ENCODE measurements around the gene STMP1. TPM values are rescaled to one million over a fixed set of nuclear protein-coding genes. Genes with fewer than 3 reads are reported as not detected.
A peak's percentile ranks its signal among the peaks of the same experiment; 100 is the strongest.

STMP1 gene

DNA sequence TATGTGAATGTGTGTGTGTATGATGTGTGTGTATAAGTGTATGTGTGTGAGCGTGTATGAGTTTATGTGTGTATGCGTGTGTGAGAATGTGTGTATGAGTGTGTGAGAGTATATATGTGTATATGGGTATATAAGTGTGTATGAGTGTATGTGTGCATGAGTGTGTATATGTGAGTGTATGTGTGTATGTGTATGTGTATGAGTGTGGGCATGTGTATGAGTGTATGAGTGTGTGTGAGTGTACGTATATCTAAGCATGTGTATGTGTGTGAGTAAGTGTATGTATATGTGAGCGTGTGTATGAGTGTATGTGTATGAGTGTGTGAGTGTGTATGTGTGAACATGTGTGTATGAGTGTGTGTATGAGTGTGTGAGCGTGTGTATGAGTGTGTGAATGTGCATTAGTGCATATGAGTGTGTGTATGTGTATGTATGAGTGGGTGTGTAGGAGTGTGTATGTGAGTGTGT, 52.8 kb downstream of the STMP1 start:
- Histone ChIP-seq H3K9me3 (replicated peaks; ENCODE audit: low read length) (no peaks in the 10 kb centered on the region), H3K36me3 (ENCODE audit: insufficient read depth, low read length) (no peaks in the 10 kb centered on the region), H3K9ac (ENCODE audit: low read depth, low read length) (no peak overlapping the region), H3K27me3 (ENCODE audit: control insufficient read depth, insufficient read depth, low read length) (no peaks in the 10 kb centered on the region), H3K4me1 (ENCODE audit: control insufficient read depth, insufficient read depth, low read length) (peaks cover 31% of the 10 kb centered on the region), H3K4me2 (ENCODE audit: low read length) (peak overlapping the region; percentile 43), H3K4me3 (ENCODE audit: low read length) (peak overlapping the region; percentile 43)

DNA sequence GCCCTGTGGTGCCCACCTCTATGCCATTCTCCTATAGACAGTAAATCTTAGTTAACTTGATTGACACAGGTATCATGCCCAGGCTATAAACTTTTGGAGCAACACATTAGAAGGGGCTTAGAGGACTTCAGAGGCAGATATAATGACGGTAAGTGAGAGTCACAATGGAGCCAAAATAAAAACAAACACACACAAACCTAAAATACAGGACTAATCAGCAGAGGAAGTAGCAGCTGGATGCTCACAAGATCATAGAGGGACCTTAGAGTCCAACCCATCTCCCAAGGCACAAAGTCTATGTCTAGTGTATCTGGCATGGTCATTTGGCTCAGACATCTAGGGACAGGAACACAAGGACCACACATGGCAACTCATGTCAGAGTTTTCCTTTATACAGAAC, 53.4 kb downstream of the STMP1 start:
- no peaks in the 10 kb centered on the region for H3K27me3 ChIP-seq (ENCODE audit: control insufficient read depth, insufficient read depth, low read length)
- H3K36me3 ChIP-seq (ENCODE audit: insufficient read depth, low read length), result no peaks in the 10 kb centered on the region
- H3K9ac ChIP-seq (ENCODE audit: low read depth, low read length), result no peak overlapping the region
- H3K9me3 ChIP-seq (replicated peaks; ENCODE audit: low read length), result no peaks in the 10 kb centered on the region
- no peak overlapping the region for H3K4me2 ChIP-seq (ENCODE audit: low read length)
- H3K4me1 ChIP-seq (ENCODE audit: control insufficient read depth, insufficient read depth, low read length), result peaks cover 31% of the 10 kb centered on the region
- no peak overlapping the region for H3K4me3 ChIP-seq (ENCODE audit: low read length)

DNA sequence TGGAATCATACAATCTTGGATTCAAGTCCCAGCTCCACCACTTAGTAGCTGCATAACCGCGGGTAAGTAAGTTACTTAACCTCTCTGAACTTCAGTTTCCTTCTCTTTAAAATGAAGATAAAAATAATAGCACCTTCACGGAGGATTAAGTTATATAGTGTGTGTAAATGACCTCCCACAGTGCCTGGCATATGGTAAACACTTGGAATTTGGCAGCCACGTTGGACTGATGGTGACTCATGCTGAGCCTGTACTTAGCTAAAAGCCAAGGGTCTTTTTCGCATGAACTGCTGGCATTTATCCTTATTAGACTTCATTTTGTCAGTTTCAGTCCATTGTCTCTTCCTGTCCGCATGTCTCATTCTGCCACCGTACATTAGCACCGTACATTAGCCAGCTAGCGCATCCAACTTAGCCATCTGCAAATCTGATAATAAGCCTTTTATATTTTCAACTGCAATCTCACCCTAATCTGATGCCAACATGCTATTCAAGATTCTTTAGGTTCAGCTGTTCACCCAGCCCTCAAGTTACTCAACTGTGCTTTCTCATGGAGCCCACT, 54.4 kb downstream of the STMP1 start:
- H3K4me2 ChIP-seq (ENCODE audit: low read length), result peak overlapping the region; percentile 42
- H3K9me3 ChIP-seq (replicated peaks; ENCODE audit: low read length), result no peaks in the 10 kb centered on the region
- peaks cover 31% of the 10 kb centered on the region for H3K4me1 ChIP-seq (ENCODE audit: control insufficient read depth, insufficient read depth, low read length)
- H3K27me3 ChIP-seq (ENCODE audit: control insufficient read depth, insufficient read depth, low read length), result no peaks in the 10 kb centered on the region
- no peaks in the 10 kb centered on the region for H3K36me3 ChIP-seq (ENCODE audit: insufficient read depth, low read length)
- H3K9ac ChIP-seq (ENCODE audit: low read depth, low read length), result no peak overlapping the region
- peak overlapping the region; percentile 1 for H3K4me3 ChIP-seq (ENCODE audit: low read length)

DNA sequence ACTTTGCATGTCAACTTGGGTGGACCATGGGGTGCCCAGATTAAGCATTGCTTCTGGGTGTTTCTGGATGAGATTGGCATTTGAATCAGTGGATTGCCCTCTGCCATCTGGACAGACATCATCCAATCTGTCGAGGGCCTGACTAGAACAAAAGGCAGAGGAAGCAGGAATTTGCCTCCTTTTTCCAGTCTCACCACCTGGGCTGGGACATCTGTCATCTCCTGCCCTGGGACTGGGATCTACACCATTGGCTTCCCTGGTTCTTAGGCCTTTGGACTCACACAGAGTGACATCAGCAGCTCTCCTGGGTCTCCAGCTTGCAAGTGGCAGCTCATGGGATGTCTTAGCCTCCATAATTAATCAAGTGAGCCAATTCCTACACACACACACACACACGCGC, 55.4 kb downstream of the STMP1 start:
- no peaks in the 10 kb centered on the region for H3K27me3 ChIP-seq (ENCODE audit: control insufficient read depth, insufficient read depth, low read length)
- no peak overlapping the region for H3K4me3 ChIP-seq (ENCODE audit: low read length)
- H3K4me1 ChIP-seq (ENCODE audit: control insufficient read depth, insufficient read depth, low read length), result peaks cover 31% of the 10 kb centered on the region
- H3K9ac ChIP-seq (ENCODE audit: low read depth, low read length), result no peak overlapping the region
- H3K9me3 ChIP-seq (replicated peaks; ENCODE audit: low read length), result no peaks in the 10 kb centered on the region
- H3K4me2 ChIP-seq (ENCODE audit: low read length), result no peak overlapping the region
- no peaks in the 10 kb centered on the region for H3K36me3 ChIP-seq (ENCODE audit: insufficient read depth, low read length)

DNA sequence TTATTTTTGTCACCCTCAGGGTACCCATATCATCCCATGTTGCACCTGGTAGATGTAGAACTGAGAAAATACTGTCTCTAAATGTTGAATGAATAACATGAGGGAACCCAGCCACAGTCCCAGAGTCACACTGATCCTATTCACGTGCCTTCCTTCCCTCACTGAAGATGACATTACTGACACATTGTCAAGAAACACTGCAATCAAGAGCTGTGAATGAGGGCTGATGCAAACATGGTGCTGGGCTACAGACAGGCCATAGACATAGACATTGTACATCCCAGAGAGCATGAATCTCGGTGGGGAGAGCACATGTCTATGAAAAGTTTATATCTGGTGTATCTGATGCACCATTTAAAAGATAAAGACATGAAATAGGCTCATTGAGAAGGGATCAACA, 55.9 kb downstream of the STMP1 start:
- no peak overlapping the region for H3K9ac ChIP-seq (ENCODE audit: low read depth, low read length)
- no peaks in the 10 kb centered on the region for H3K27me3 ChIP-seq (ENCODE audit: control insufficient read depth, insufficient read depth, low read length)
- H3K9me3 ChIP-seq (replicated peaks; ENCODE audit: low read length), result no peaks in the 10 kb centered on the region
- H3K36me3 ChIP-seq (ENCODE audit: insufficient read depth, low read length), result no peaks in the 10 kb centered on the region
- H3K4me3 ChIP-seq (ENCODE audit: low read length), result no peak overlapping the region
- H3K4me1 ChIP-seq (ENCODE audit: control insufficient read depth, insufficient read depth, low read length), result peaks cover 31% of the 10 kb centered on the region
- H3K4me2 ChIP-seq (ENCODE audit: low read length), result no peak overlapping the region

DNA sequence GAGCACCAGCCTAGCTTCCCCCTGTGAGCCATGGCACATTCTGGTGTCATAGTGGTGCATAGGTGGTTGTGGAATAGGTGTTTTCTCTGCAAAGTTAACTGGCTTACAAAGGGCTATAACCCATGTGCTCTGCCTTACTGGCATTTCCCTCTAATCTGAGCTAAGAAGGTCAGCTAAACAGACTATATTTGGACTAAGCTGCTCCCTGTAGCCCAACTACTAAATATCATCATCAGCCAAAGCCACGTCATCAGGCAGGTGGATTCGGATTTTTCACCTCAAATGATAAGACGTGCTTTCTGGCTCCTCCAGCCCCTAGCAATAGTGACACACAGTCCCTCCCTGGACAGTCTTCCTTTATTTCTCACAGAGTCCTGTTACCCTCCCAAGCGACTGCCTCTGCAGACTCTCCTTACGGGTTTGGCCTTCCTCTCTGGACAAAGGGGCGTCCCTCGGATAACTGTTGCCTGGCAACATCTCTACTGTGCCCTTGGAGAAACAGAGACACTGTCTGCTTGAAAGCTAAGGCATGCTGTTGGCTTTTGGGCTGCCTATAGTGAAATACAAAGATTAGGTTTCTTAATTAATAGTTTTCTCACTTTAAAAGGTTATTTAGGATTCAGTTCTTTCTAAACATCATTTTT, 56.6 kb downstream of the STMP1 start:
- no peaks in the 10 kb centered on the region for H3K36me3 ChIP-seq (ENCODE audit: insufficient read depth, low read length)
- no peak overlapping the region for H3K9ac ChIP-seq (ENCODE audit: low read depth, low read length)
- no peaks in the 10 kb centered on the region for H3K27me3 ChIP-seq (ENCODE audit: control insufficient read depth, insufficient read depth, low read length)
- peaks cover 28% of the 10 kb centered on the region for H3K4me1 ChIP-seq (ENCODE audit: control insufficient read depth, insufficient read depth, low read length)
- no peaks in the 10 kb centered on the region for H3K9me3 ChIP-seq (replicated peaks; ENCODE audit: low read length)
- no peak overlapping the region for H3K4me3 ChIP-seq (ENCODE audit: low read length)
- H3K4me2 ChIP-seq (ENCODE audit: low read length), result no peak overlapping the region

DNA sequence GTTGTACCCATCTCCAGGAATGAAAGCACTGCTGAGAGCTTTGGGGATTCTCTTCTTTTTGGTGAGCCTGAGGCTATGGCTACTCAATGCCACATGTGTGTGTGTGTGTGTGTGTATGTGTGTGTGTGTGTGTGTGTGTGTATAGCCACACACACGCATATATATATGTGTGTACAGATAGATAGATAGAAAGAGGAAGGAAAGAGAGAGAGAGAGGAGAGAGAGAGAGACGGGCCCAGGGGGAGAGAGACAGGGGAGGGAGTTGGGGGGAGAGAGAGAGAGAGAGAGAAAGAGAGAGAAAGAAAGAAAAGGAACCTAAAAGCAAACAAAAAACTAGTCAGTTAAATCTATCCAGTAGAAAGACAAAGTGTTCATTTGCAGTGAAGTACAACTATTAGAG, 57.4 kb downstream of the STMP1 start:
- Histone ChIP-seq H3K4me1 (ENCODE audit: control insufficient read depth, insufficient read depth, low read length) (peaks cover 21% of the 10 kb centered on the region), H3K9me3 (replicated peaks; ENCODE audit: low read length) (no peaks in the 10 kb centered on the region), H3K4me2 (ENCODE audit: low read length) (no peak overlapping the region), H3K27me3 (ENCODE audit: control insufficient read depth, insufficient read depth, low read length) (no peaks in the 10 kb centered on the region), H3K9ac (ENCODE audit: low read depth, low read length) (no peak overlapping the region), H3K4me3 (ENCODE audit: low read length) (no peak overlapping the region), H3K36me3 (ENCODE audit: insufficient read depth, low read length) (no peaks in the 10 kb centered on the region)

DNA sequence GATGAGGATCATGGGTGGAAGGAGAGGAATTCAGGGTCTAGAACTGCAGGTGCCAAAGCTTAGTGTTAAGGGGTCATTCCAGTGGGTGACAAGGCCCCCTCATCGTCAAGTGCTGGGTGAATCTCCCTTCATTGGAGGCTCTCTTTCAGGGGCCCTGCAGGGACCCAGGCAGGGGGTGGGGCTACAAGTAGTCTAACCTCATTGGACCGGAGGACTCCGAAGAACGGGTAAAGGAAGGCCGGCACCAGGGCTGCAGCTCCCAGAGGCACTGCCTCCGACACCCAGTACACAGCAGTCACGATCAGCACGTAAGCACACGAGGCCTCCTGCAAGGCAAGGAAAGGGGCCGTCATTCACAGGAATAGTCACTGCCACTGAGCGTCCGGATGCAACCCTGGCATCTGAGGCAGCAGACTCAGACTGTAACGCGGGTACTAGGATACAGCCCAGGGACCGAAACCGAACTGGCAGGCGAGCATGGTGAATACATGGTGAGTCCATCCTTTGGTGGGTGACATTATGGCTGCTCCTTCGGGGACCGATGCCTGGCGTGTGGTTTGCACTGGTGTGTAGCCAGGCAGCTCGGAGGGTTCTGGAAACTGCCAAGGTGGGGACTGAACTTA, 59.0 kb downstream of the STMP1 start:
- H3K9ac ChIP-seq (ENCODE audit: low read depth, low read length), result no peak overlapping the region
- no peaks in the 10 kb centered on the region for H3K36me3 ChIP-seq (ENCODE audit: insufficient read depth, low read length)
- no peak overlapping the region for H3K4me2 ChIP-seq (ENCODE audit: low read length)
- no peaks in the 10 kb centered on the region for H3K27me3 ChIP-seq (ENCODE audit: control insufficient read depth, insufficient read depth, low read length)
- H3K4me1 ChIP-seq (ENCODE audit: control insufficient read depth, insufficient read depth, low read length), result peaks cover 8% of the 10 kb centered on the region
- no peak overlapping the region for H3K4me3 ChIP-seq (ENCODE audit: low read length)
- no peaks in the 10 kb centered on the region for H3K9me3 ChIP-seq (replicated peaks; ENCODE audit: low read length)

DNA sequence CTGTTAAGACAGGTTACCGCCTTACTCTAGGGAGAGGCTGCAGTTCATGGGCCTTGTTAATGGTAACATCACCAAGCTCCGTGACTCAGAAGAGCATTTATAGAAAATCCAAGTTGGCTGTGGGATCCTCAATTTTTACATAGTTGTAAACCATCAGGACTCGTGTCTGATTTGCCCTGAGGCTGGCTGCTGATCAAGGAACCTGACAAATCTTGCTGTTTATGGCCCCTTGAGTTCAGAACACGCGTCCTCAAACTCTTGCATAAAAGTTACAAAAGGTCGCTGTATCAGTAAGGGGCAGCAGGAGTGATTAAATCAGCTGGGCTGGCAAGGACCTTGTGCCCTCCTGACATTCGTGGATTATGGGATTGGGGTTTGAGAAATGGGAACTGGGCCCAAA, 61.1 kb downstream of the STMP1 start:
- no peak overlapping the region for H3K4me3 ChIP-seq (ENCODE audit: low read length)
- no peaks in the 10 kb centered on the region for H3K9me3 ChIP-seq (replicated peaks; ENCODE audit: low read length)
- H3K4me1 ChIP-seq (ENCODE audit: control insufficient read depth, insufficient read depth, low read length), result no peaks in the 10 kb centered on the region
- no peak overlapping the region for H3K9ac ChIP-seq (ENCODE audit: low read depth, low read length)
- H3K36me3 ChIP-seq (ENCODE audit: insufficient read depth, low read length), result no peaks in the 10 kb centered on the region
- H3K4me2 ChIP-seq (ENCODE audit: low read length), result no peak overlapping the region
- H3K27me3 ChIP-seq (ENCODE audit: control insufficient read depth, insufficient read depth, low read length), result no peaks in the 10 kb centered on the region

Small RNA genes lying within 50 kb of the gene (small RNA-seq; reads per million reads assigned to genes)
- not detected for gene RNU6-1154P
